Neuronal stem cell (in vitro differentiated cells): ENCODE results near the gene MTMR1.

Experiments
- DNase-seq: peaks from one replicate; pipeline ENCODE4 v3.0.0-alpha.2; 2013; ENCODE audit warnings: low spot score
- H2AFZ ChIP-seq: one replicate; pipeline ENCODE4 v1.6.1; 2013; ENCODE audit warnings: mild to moderate bottlenecking, low read length, inconsistent platforms
- H2AK5ac ChIP-seq: 2 replicates; pipeline ENCODE4 v1.6.1; 2013; ENCODE audit warnings: low read depth, mild to moderate bottlenecking, inconsistent platforms, low read length, moderate library complexity, mixed read lengths
- H2BK120ac ChIP-seq: 2 replicates; pipeline ENCODE4 v1.6.1; 2013; ENCODE audit warnings: low read depth, mild to moderate bottlenecking, inconsistent platforms, low read length, moderate library complexity, mixed read lengths
- H2BK12ac ChIP-seq: one replicate; pipeline ENCODE4 v1.6.1; 2013; ENCODE audit warnings: low read length, inconsistent platforms
- H2BK15ac ChIP-seq: 2 replicates; pipeline ENCODE4 v1.6.1; 2013; ENCODE audit warnings: mild to moderate bottlenecking, low read length, inconsistent platforms, mixed read lengths
- H2BK5ac ChIP-seq: one replicate; pipeline ENCODE4 v1.6.1; 2013; ENCODE audit warnings: inconsistent platforms, mild to moderate bottlenecking, low read length, moderate library complexity
- H3K14ac ChIP-seq: one replicate; pipeline ENCODE4 v1.6.1; 2013; ENCODE audit warnings: low read length, inconsistent platforms
- H3K18ac ChIP-seq: 2 replicates; pipeline ENCODE4 v1.6.1; 2013; ENCODE audit warnings: low read length, inconsistent platforms
- H3K23ac ChIP-seq: 2 replicates; pipeline ENCODE4 v1.6.1; 2013; ENCODE audit warnings: low read depth, mild to moderate bottlenecking, mixed read lengths, low read length, inconsistent platforms; ENCODE audit not compliant: poor library complexity
- H3K27ac ChIP-seq: replicated peaks from 3 replicates; pipeline ENCODE4 v1.5.1; 2013; ENCODE audit warnings: low read length, inconsistent platforms
- H3K27me3 ChIP-seq, 3 experiments: 2 replicates each; pipeline ENCODE4 v1.6.1; 2013; ENCODE audit warnings: low read length in 3 of 3, mild to moderate bottlenecking in 2 of 3, inconsistent platforms in 1 of 3, low read depth in 1 of 3, mixed read lengths in 1 of 3, moderate library complexity in 1 of 3; ENCODE audit not compliant: control insufficient read depth in 3 of 3, insufficient read depth in 3 of 3
- H3K36me3 ChIP-seq, 2 donors: replicated peaks in 1 of 2; 2 replicates each; pipeline ENCODE4 v1.6.1; 2013; ENCODE audit warnings: low read length in 2 of 2; ENCODE audit not compliant: control insufficient read depth in 2 of 2, insufficient read depth in 2 of 2
- H3K4ac ChIP-seq: 2 replicates; pipeline ENCODE4 v1.6.1; 2013; ENCODE audit warnings: inconsistent platforms, mild to moderate bottlenecking, low read length, moderate library complexity
- H3K4me1 ChIP-seq, 2 donors: 1 replicate in 1 of 2; 2 replicates in 1 of 2; pipeline ENCODE4 v1.6.1; 2013; ENCODE audit warnings: low read length in 2 of 2, low read depth in 1 of 2; ENCODE audit not compliant: control insufficient read depth in 2 of 2, insufficient read depth in 1 of 2
- H3K4me2 ChIP-seq: one replicate; pipeline ENCODE4 v1.6.1; 2013; ENCODE audit warnings: mild to moderate bottlenecking, low read length, inconsistent platforms; ENCODE audit not compliant: insufficient read depth, poor library complexity, severe bottlenecking
- H3K4me3 ChIP-seq, 2 donors: 2 replicates each; pipeline ENCODE4 v1.5.1; 2013; ENCODE audit warnings: low read length in 2 of 2, mild to moderate bottlenecking in 2 of 2, inconsistent platforms in 1 of 2, moderate library complexity in 1 of 2
- H3K79me1 ChIP-seq: one replicate; pipeline ENCODE4 v1.6.1; 2013; ENCODE audit warnings: low read depth, mild to moderate bottlenecking, inconsistent platforms, low read length, moderate library complexity
- H3K9ac ChIP-seq: one replicate; pipeline ENCODE4 v1.6.1; 2013; ENCODE audit warnings: mild to moderate bottlenecking, low read depth, low read length, inconsistent platforms; ENCODE audit not compliant: poor library complexity
- H3K9me3 ChIP-seq, 2 donors: replicated peaks in 1 of 2; 2 replicates each; pipeline versions ENCODE3 to v1.6.1; 2013; ENCODE audit warnings: low read length in 2 of 2, mild to moderate bottlenecking in 2 of 2, inconsistent platforms in 1 of 2, low read depth in 1 of 2, mixed read lengths in 1 of 2, moderate library complexity in 1 of 2; ENCODE audit not compliant: control insufficient read depth in 2 of 2, insufficient read depth in 1 of 2
- H4K8ac ChIP-seq: one replicate; pipeline ENCODE4 v1.6.1; 2013; ENCODE audit warnings: low read depth, mild to moderate bottlenecking, inconsistent platforms, low read length, moderate library complexity
- H4K91ac ChIP-seq: one replicate; pipeline ENCODE4 v1.6.1; 2013; ENCODE audit warnings: low read length, low read depth, mild to moderate bottlenecking, inconsistent platforms; ENCODE audit not compliant: poor library complexity
- WGBS, 2 donors: extraction: QIAGEN DNeasy Blood & Tissue Kit; methylation state at CpG; one replicate each; pipeline ENCODE4 v1.1.7; 2013; ENCODE audit warnings: missing lambda C conversion rate in 2 of 2, mixed read lengths in 1 of 2; ENCODE audit not compliant: insufficient read length in 2 of 2, insufficient replicate concordance in 1 of 2; ENCODE audit errors: extremely low coverage in 2 of 2; 5-methylcytosine and 5-hydroxymethylcytosine counted together

The MTMR1 gene

DNA sequence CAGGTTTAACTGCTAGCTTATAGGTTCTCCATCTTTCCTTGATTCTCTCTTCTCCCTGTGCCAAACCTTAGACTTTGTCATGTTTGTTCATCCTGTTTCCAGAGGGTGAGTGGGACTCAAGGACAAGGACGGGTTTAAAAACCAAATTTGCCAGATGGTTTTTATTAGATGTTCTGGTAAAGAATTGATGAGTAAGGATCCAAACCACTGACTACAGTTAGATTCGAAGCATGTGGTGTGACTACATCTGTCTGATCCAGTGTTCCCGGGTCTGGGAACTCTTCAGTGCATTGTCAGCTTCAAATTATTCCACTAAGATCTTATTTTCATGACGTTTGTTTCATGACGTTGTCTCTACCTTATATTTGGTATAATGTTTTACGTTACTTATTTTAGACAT is 37.5 kb downstream of the MTMR1 start:
- WGBS, 2 donors: no CpG with 5 or more reads among the region's 6 CpGs
- Histone ChIP-seq H3K27ac (no peak overlapping the region), H2BK120ac (no peak overlapping the region), H2BK5ac (no peak overlapping the region), H2AFZ (no peak overlapping the region), H4K8ac (no peak overlapping the region), H2BK15ac (no peak overlapping the region), H3K27me3 (peaks cover 0 to 3% (median 0%) of the 10 kb centered on the region in 3 experiments), H3K14ac (no peak overlapping the region), H3K4me3 (no peak overlapping the region), H3K23ac (no peak overlapping the region), H2BK12ac (no peak overlapping the region), H3K79me1 (peaks cover under 1% of the 10 kb centered on the region), H2AK5ac (no peak overlapping the region), H3K4me1 (no peaks in the 10 kb centered on the region), H3K4me2 (no peak overlapping the region), H3K9ac (no peak overlapping the region), H3K36me3 (peaks cover 2 to 36% of the 10 kb centered on the region in 2 donors), H4K91ac (no peak overlapping the region), H3K18ac (no peak overlapping the region), H3K4ac (no peak overlapping the region), H3K9me3 (no peaks in the 10 kb centered on the region)
- DNase-seq: no peak

GRCh38 chrX:150731795-150732194 is 38.6 kb downstream of the MTMR1 start:
- no peak overlapping the region for H3K4me3 ChIP-seq

GRCh38 chrX:150736475-150736874 is 43.3 kb downstream of the MTMR1 start:
- H3K23ac ChIP-seq: no peak overlapping the region
- no peak for DNase-seq
- no peak overlapping the region for H4K91ac ChIP-seq
- H2BK12ac ChIP-seq: no peak overlapping the region
- H3K4me3 ChIP-seq: no peak overlapping the region
- no peak overlapping the region for H2AK5ac ChIP-seq
- H2BK120ac ChIP-seq: no peak overlapping the region
- WGBS, 2 donors: no CpG with 5 or more reads among the region's 9 CpGs
- H2BK5ac ChIP-seq: no peak overlapping the region
- H3K27ac ChIP-seq: no peak overlapping the region
- H3K4me2 ChIP-seq: no peak overlapping the region
- no peaks in the 10 kb centered on the region for H3K27me3 ChIP-seq
- peaks cover 4 to 63% of the 10 kb centered on the region in 2 donors for H3K36me3 ChIP-seq
- H3K14ac ChIP-seq: no peak overlapping the region
- H2BK15ac ChIP-seq: no peak overlapping the region
- no peak overlapping the region for H4K8ac ChIP-seq
- no peaks in the 10 kb centered on the region for H3K4me1 ChIP-seq
- H3K9ac ChIP-seq: no peak overlapping the region
- no peak overlapping the region for H3K4ac ChIP-seq
- no peaks in the 10 kb centered on the region for H3K79me1 ChIP-seq
- no peak overlapping the region for H2AFZ ChIP-seq
- no peaks in the 10 kb centered on the region for H3K9me3 ChIP-seq
- H3K18ac ChIP-seq: no peak overlapping the region

More at GRCh38 chrX:150731795-150732194, 38.6 kb downstream of the MTMR1 start:
- no peak overlapping the region for H3K27ac ChIP-seq
- peaks cover 0 to 3% (median 0%) of the 10 kb centered on the region in 3 experiments for H3K27me3 ChIP-seq
- no peak for DNase-seq
- no peak overlapping the region for H2BK15ac ChIP-seq
- no peak overlapping the region for H4K91ac ChIP-seq
- no peak overlapping the region for H3K4ac ChIP-seq
- no peaks in the 10 kb centered on the region for H3K4me1 ChIP-seq
- H2AK5ac ChIP-seq: no peak overlapping the region
- H4K8ac ChIP-seq: no peak overlapping the region
- no peaks in the 10 kb centered on the region for H3K79me1 ChIP-seq
- no peak overlapping the region for H2BK120ac ChIP-seq
- H3K23ac ChIP-seq: no peak overlapping the region
- no peak overlapping the region for H2AFZ ChIP-seq
- H2BK12ac ChIP-seq: no peak overlapping the region
- H3K36me3 ChIP-seq: peaks cover 2 to 45% of the 10 kb centered on the region in 2 donors
- H2BK5ac ChIP-seq: no peak overlapping the region
- H3K9ac ChIP-seq: no peak overlapping the region
- no peak overlapping the region for H3K18ac ChIP-seq
- H3K9me3 ChIP-seq: no peaks in the 10 kb centered on the region
- no CpG with 5 or more reads among the region's 3 CpGs for WGBS, 2 donors
- no peak overlapping the region for H3K4me2 ChIP-seq
- H3K14ac ChIP-seq: no peak overlapping the region

DNA sequence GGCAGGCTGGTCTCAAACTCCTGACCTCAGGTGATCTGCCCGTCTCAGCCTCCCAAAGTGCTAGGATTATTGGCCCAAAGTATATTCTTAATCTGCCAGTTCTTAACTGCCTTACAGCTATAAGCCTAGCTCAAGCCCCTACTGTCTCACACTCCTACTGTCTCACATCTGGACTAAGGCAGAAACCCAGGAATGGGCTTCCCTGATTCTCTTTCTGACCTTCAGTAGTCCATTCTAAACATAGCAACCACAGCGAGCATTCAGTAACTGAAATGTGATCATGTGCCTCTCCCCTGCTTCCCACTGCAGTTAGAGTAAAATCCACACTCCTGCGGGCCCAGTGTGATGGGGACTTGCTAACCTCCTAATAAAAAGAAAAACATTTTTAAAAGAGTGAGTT is 58.9 kb downstream of the MTMR1 start:
- H2AFZ ChIP-seq: no peak overlapping the region
- H3K27me3 ChIP-seq: no peaks in the 10 kb centered on the region
- H3K23ac ChIP-seq: no peak overlapping the region
- H3K36me3 ChIP-seq: peaks cover 0 to 13% of the 10 kb centered on the region in 2 donors
- H2BK12ac ChIP-seq: no peak overlapping the region
- no peaks in the 10 kb centered on the region for H3K4me1 ChIP-seq
- H3K9ac ChIP-seq: no peak overlapping the region
- H4K8ac ChIP-seq: no peak overlapping the region
- no peak overlapping the region for H3K27ac ChIP-seq
- no peak overlapping the region for H3K18ac ChIP-seq
- DNase-seq: no peak
- H2BK120ac ChIP-seq: no peak overlapping the region
- WGBS, 2 donors: no CpG with 5 or more reads among the region's 3 CpGs
- no peak overlapping the region for H2BK5ac ChIP-seq
- no peak overlapping the region for H3K4me2 ChIP-seq
- H3K9me3 ChIP-seq: no peaks in the 10 kb centered on the region
- H4K91ac ChIP-seq: no peak overlapping the region
- no peaks in the 10 kb centered on the region for H3K79me1 ChIP-seq
- no peak overlapping the region for H3K4me3 ChIP-seq
- H2AK5ac ChIP-seq: no peak overlapping the region
- H3K4ac ChIP-seq: no peak overlapping the region
- no peak overlapping the region for H2BK15ac ChIP-seq
- no peak overlapping the region for H3K14ac ChIP-seq
